ENCODE data around the gene CARMIL1.

- TF ChIP-seq TAF1 (IDR thresholded peaks at IDR 0.05; ENCODE audit: low read depth, low read length) = no peak
- TF ChIP-seq EGR1 (IDR thresholded peaks at IDR 0.05; ENCODE audit: borderline replicate concordance, low read depth, low read length) = no peak
- no peak for TF ChIP-seq MAX (IDR thresholded peaks at IDR 0.05)
- TF ChIP-seq CTCF (IDR thresholded peaks at IDR 0.05; ENCODE audit: control extremely low read depth in 1 of 3, insufficient read depth in 1 of 3, low read depth in 1 of 3, low read length in 3 of 3) = no peak
- TF ChIP-seq EZH2 (IDR thresholded peaks at IDR 0.05; ENCODE audit: low read depth, low read length, severe bottlenecking) = no peak
- TF ChIP-seq POLR2AphosphoS5 (IDR thresholded peaks at IDR 0.05; ENCODE audit: low read depth, low read length) = no peak
- no peak for TF ChIP-seq CHD2 (IDR thresholded peaks at IDR 0.05; ENCODE audit: low read length)
- TF ChIP-seq SRF (IDR thresholded peaks at IDR 0.05; ENCODE audit: low read depth, low read length) = no peak
- no peak for TF ChIP-seq BACH1 (IDR thresholded peaks at IDR 0.05; ENCODE audit: low read length)
- no peak for TF ChIP-seq POLR2A (IDR thresholded peaks at IDR 0.05; ENCODE audit: control extremely low read depth in 1 of 2, low read depth in 2 of 2, low read length in 2 of 2)
These were observed 101.9 kb downstream of the CARMIL1 start for GRCh38 chr6:25381077-25381476.

Measured in H1 (cell line).